Measurements from ENCODE around the gene MAN2A2. TPM values are rescaled to one million over a fixed set of nuclear protein-coding genes. Genes with fewer than 3 reads are reported as not detected.

Gene MAN2A2
- total and polyA plus RNA-seq, 9 of the 15 experiments (the other 6 are each of a cell fraction or from before 2014, with no cell fraction given) = 7.3 to 151 (median 43.4) TPM

GRCh38 chr15:90895571-90896117 lies 7.5 kb upstream of the MAN2A2 start (continued):
- TF ChIP-seq TGIF2 (CRISPR knock-in tag; IDR thresholded peaks at IDR 0.05) (no peak), CSDE1 (IDR thresholded peaks at IDR 0.05) (no peak), LARP7 (IDR thresholded peaks at IDR 0.05) (0 out of 2 replicates have a peak, but pooled peaks have one; percentile 38), ETV5 (CRISPR knock-in tag; IDR thresholded peaks at IDR 0.05; ENCODE audit: low read depth) (no peak), NKRF (IDR thresholded peaks at IDR 0.05; ENCODE audit: borderline replicate concordance) (no peak), NRF1 (conservative IDR thresholded peaks at IDR 0.05 in 1 of 2, IDR thresholded peaks at IDR 0.05 in 1 of 2) (peak; percentile 15 to 26; a peak in 2 of 4 replicates), ZNF347 (CRISPR knock-in tag; IDR thresholded peaks at IDR 0.05; ENCODE audit: low read depth) (no peak), SMARCB1 (IDR thresholded peaks at IDR 0.05; ENCODE audit: insufficient read length, low read depth) (no peak), LCOR (CRISPR knock-in tag; IDR thresholded peaks at IDR 0.05) (no peak), THRA (IDR thresholded peaks at IDR 0.05) (no peak), ZNF583 (CRISPR knock-in tag; IDR thresholded peaks at IDR 0.05) (no peak), IFI16 (CRISPR knock-in tag; IDR thresholded peaks at IDR 0.05) (no peak), ZNF785 (CRISPR knock-in tag; IDR thresholded peaks at IDR 0.05) (no peak), KLF13 (tag; IDR thresholded peaks at IDR 0.05; ENCODE audit: borderline replicate concordance, low read depth) (no peak), CCNT2 (IDR thresholded peaks at IDR 0.05; ENCODE audit: borderline replicate concordance, extremely low read depth, insufficient read length, low read depth, low read length) (no peak), RFX1 (IDR thresholded peaks at IDR 0.05) (no peak), MYNN (IDR thresholded peaks at IDR 0.05) (no peak), MYNN (CRISPR knock-in tag; IDR thresholded peaks at IDR 0.05) (no peak), MECOM (CRISPR knock-in tag; IDR thresholded peaks at IDR 0.05) (peak; percentile 71; the same call in 1 of the 2 replicates), HNRNPK (IDR thresholded peaks at IDR 0.05; ENCODE audit: low read depth, low read length, poor library complexity, severe bottlenecking) (no peak), JUND (IDR thresholded peaks at IDR 0.05; ENCODE audit: borderline replicate concordance, low read depth, low read length) (peak; percentile 75), JUND (tag; IDR thresholded peaks at IDR 0.05; ENCODE audit: borderline replicate concordance, low read depth, low read length) (no peak; the same call in 2 of the 3 replicates), L3MBTL2 (IDR thresholded peaks at IDR 0.05) (no peak)
- TF ChIP-seq, protein P1, sequence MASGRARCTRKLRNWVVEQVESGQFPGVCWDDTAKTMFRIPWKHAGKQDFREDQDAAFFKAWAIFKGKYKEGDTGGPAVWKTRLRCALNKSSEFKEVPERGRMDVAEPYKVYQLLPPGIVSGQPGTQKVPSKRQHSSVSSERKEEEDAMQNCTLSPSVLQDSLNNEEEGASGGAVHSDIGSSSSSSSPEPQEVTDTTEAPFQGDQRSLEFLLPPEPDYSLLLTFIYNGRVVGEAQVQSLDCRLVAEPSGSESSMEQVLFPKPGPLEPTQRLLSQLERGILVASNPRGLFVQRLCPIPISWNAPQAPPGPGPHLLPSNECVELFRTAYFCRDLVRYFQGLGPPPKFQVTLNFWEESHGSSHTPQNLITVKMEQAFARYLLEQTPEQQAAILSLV (tag; IDR thresholded peaks at IDR 0.05) = no peak
